DMS 273 (cell line): ENCODE data around the gene PROB1.
A peak's percentile ranks its signal among the peaks of the same experiment; 100 is the strongest.
"Not testable (repeated sequence)": the region's sequence is repeated elsewhere in the genome, so short reads cannot be mapped to it uniquely, and the experiment has no call there.

Source experiments
- DNase-seq: peaks from one replicate; lab custom pipeline; 2025; ENCODE audit not compliant: unreplicated experiment; lab: John Stamatoyannopoulos, UW

The PROB1 gene

DNA sequence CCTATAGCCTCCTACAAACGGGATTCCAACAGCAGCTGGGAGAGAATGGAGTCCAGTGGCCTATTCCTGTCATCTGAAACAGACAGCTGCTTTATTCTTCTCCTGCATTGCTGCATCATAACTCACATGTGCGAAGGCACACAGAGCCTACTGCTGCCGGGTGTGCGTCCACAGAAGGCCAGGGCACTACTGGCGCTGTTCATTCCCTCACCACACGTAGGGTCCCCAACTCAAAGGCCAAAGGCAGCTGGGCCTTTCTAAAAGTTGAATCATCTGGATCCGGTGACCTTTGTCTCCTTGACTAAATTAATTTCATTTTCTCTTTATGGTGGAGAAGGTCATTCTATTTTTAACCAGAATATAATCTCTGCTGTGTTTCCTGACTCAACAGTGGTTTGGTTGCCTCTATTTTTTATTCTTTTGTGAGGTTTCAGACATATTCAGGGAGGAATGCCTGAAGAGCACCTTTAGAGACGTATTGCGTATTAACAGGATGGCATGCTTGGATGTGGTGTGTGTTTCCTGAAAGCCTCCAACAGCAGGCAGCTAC lies 19.8 kb upstream of the PROB1 start:
- peak; percentile 38 for DNase-seq

DNA sequence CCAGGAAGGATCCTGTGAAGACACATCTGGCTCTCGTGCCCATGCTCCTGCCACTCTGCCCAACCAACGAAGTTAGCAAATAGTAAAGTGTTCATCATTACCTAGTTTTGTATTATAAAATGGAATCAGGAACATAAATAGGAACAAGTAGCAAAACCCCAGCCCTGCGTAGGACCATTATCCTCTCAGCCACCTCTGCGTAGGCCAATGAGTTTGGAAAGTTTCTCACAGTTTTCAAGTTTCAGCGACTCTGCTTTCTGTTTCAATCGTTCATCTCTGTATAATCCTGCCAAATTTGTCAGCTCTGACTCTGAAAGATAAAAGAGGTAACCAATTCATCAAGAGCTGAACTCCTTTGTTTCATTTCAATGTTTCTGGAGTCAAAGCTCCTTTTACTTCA lies 19.1 kb upstream of the PROB1 start:
- no peak for DNase-seq

DNA sequence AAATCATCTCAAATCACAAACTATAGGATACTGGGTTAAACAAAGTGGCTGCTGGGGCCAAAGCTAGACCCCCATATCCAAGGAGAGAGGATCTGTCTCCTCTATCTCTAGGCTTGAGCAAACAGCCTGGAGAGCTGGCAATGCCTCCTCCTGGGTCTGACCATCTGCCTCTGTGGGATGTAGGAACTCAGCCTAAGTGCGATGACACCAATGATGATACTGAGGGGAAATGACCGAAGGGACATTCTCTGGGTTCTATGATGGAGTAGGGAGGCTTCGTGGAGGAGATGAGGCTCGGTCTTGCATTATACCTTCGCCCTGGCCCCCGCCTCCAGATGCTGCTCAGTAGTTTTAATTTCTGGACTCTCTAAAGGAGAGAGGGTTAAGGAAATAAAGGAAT lies 18.2 kb upstream of the PROB1 start:
- peak; percentile 36 for DNase-seq

DNA sequence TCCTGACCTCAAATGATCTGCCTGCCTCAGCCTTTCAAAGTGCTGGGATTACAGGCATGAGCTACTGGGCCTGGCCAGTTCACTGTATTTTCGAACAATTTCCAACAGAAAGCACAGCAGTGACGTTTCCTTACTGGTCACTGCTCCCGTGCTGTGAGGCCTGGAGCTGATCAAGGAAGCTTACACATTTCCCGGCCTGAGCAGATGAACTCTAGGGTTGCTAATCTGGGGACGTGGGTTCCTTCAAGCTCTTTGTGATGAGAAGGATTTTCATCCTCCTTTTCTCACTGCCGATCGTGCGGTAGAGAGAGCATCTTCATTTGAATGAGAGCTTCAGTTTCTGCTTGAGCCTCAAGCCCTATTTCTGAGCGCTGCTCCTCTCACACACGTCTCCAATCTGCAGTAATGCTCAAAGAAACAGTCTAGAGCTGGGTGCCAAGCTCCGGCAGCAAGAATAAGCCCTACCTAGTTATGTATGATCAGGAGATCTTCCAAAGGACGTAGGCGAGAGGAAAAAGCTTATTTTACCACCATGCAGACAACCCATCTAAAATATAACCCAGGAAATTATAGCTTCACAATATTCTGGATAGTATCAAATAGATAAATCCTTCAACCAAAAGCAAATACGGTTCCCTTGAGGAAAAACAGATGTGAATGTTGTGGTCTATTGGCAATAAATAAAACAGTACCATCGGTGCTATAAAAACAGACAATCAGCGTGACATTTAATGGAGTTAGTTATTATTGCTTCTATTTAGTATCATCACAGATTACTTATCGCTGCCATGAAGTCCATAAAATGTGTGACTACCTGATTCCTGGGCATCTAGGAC lies 16.3 kb upstream of the PROB1 start:
- DNase-seq = no peak

DNA sequence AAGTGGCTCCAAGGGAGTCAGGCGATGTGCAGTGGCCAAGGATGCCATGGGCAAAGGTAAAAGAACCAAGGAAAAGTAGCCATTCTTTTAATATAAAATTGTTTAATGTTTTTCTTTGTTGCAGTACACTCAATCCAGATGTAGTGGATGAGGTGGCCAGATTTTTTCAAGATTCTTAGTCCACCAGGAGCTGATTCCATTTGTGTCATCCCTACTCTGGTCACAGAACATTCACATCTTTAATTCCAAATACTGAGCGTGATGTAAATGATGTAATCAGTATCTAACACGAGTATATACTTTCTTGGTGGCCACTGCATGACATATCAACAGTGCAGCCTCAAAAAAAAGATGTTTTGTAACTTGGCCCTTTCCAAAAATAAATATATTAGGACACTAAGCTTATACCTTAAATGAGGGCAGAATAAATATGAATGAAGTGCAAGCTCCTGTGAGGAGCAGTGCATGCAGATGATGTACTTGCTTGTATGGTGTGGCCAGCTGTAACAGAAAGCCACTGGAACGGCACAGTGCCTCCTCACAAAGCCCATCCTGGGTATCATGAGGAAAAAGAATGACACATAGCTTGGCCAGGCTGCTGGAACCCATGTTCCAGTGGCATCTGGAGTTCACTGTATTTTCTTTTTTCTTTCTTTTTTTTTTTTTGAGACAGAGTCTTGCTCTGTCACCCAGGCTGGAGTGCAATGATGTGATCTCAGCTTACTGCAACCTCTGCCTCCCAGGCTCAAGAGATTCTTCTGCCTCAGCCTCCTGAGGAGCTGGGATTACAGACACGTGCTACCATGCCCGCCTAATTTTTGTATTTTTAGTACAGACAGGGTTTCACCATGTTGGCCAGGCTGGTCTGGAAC lies 15.5 kb upstream of the PROB1 start:
- DNase-seq = no peak

DNA sequence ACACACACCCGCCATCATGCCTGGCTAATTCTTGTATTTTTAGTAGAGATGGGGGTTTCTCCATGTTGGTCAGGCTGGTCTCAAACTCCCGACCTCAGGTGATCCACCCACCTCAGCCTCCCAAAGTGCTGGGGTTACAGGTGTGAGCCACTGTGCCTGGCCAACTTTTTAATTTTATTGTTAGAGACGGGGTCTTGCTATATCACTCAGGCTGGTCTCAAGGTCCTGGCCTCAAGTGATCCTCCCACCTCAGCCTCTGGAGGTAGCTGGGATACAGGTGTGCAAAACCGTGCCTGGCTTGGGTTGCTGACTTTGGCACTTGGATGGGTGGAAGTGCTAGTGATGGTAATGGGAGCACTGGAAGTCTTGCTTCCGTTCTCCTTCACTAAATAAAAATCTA lies 14.2 kb upstream of the PROB1 start:
- DNase-seq = not testable (repeated sequence)

DNA sequence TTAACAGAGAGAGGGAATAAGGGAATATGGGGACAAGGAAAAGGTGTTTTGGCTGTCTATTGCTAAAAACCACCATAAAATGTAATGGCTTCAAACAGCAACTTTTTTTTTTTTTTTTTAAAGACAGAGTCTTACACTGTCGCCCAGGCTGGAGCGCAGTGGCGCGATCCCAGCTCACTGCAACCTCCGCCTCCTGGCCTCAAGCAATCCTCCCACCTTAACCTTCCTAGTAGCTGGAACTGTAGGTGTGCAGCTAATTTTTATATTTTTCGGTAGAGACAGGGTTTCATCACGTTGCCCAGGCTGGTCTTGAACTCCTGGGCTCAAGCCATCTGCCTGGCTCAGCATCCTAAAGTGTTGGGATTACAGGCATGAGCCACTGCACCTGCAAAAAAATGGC lies 13.3 kb upstream of the PROB1 start:
- DNase-seq = no peak

DNA sequence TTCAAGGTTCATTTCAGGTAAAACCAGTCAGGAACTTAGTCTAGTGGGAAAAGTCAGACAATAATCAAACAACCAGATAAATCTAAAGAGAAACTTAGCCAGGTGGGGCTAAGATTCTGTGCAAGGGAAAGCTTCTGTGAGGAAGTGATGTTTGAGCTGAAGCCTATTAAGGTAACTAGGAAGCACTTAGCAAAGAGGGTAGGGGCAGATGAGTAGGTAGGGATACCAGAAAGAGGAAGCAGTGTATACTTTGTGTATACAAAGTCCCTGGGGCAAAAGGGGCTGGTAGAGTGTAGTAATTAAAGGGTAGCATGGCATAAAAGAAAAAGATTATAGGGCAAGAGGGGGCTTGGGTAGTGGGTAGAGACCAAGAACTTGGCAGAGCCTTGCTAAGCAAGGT lies 12.6 kb upstream of the PROB1 start:
- peak; percentile 31 for DNase-seq

DNA sequence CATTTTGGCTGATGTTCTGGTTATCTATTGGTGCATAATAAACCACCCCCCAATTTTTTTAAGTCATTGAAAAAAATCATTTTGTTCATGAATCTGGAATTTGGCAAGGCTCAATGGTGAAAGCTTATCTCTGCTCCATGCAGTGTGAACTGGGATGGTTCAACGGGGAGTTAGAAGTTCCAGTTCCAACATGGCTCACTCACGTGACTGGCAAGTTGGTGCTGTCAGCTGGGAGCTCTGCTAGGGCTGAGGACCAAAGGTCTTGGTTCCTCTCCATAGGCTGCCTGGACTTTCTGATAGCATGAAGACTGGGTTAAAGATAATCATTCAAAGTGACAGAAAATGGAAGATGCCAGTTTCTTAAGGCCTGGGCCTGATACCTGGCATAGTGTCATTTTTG lies 12.1 kb upstream of the PROB1 start:
- no peak for DNase-seq

DNA sequence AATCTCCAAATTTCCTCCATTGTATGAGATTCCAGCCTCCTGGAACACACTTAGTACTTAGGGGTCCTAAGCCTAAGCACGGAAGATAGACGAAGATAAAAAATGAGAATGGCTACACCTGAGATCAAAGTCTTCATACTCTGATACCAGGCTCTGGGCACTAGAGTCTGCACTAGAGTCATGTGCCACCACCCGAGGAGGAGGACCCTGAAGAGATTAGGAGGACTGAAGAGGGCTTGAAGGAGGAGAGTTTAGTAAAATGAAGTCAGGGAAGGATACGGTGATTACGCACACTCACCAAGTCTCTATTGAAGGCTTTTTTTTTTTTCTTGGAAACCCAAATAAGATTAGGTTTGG lies 9.6 kb upstream of the PROB1 start:
- peak; percentile 54 for DNase-seq

DNA sequence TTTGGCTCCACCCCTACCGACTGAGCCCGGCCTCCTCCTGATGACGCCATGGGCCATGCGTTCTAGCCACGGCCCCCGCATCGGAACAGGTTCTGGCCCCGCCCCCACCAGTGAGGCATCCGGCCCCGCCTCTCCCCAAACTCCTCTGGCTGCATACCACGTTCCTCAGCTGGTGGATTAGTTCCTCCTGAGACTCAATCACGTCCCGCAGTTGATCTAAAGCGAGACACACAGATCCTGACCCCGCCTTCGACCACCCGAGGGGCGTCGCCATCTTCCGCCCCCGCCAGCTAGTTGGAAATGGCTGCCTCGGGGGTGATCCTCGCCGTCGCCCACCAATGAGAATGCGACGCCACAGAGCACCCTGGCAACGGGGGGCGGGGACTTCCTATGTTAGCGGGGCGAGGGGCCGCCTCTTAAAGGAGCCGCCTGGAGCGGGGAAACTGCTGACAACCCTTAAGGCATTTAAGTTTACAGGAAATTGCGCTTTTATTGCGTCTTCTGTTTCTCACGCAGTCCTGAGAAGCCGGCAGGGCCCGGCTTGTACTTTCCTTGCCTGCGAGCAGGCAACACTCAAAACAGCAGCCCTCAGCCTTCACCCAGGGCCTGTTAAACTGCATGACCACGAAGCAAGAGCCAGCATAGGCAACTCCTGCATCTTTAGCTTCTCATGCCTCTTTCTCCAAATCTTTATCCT lies 9.0 kb upstream of the PROB1 start, which contains the start of gene SPATA24:
Gene SPATA24 (minus strand): TSS at position 303 of the 697 bp plus-strand sequence. CDS start 29 bp downstream, at position 274.
- DNase-seq = peak; percentile 99

DNA sequence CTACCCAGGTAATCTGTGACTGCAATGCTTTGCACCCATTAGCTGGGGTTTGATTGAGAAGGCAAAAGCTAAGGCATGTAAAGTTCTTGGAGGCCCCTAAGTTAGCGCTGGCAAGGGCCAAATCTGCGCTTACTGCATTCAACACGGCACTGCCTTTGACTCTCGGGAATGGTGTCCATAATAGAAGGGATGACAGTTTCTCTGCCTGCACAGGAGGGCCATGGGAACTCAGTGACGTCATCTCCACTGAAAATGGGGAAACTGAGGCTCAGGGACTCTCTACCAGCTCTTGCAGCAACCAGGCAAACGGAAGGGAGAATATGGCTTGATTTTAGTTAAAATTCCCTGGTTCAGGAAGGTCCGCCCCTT lies 8.5 kb upstream of the PROB1 start:
- DNase-seq = no peak

DNA sequence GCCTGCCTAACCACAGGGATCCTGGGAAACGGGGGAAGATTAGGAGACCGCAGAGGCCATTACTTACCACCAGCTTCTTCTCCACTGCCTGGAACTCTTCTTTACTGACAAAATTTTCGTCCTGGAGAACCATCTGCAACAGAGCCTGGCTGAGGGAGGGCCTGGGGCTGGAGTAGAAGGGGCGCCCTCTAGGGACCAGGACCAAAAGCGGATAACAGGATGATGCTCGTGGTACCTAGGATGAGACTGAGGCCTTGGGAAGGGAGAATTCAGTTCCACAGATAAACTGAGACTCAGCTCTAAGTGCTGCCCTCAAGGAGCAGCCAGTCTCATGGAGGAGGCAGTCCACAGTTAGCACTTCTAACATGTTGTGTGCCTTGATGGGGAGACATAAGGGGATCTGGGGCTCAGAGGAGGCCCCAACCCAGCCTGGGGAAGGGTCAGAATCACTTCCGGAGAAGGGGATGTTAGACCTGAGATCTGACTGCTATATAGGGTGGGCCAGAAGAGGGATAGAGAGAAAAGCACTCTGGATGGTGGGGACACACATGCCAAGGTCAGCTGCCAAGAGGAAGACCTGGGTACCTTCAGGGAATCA lies 7.8 kb upstream of the PROB1 start:
- DNase-seq = peak; percentile 63

DNA sequence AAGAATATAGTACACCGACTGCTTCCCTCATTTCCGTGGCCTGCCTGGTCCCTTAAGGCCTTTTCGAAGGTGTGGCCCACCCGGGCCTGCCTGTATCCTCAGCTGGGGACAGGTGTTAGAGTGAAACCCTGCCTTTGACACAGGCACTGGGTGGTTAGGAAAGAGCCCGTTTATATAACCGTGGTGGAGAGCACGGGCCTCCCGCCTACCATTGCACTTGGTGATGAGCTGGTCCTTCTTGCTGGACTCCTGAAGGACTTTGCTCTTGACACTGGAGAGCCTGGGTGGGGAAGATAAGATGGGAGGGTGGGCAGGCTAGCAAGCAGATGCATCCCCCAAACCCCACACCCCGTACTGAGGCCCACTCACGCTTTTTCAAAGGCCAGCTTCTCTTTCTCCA lies 6.6 kb upstream of the PROB1 start:
- no peak for DNase-seq

DNA sequence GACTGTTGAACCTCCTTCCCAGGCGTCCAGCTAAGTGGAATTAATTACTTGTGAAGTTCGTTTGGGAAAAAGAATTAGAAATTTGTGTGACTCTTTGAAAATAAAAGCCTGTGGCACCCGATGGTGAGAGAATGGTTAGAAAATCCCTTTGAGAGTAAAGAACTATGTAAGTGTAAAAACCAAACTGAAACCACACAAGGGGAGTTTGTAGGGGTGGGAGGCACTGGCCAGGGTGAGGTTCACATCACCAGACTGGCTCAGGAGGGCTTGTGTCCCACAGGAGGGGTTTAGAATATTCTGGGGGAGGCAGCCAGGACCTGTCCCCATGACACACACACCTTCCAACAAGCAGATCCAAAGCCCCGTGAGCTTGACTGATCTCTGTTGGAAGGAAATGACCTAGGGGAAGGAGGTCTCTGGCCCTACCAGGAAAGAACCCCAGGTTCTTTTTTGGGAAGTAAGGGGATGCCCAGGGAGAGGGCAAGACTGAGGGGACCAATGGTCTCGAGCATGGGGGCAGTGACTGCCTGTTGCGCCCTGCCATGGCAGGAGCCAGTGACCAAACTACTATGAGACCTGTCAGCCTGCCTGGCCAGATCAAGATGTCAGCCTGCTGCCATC lies 4.7 kb upstream of the PROB1 start:
- DNase-seq = no peak

DNA sequence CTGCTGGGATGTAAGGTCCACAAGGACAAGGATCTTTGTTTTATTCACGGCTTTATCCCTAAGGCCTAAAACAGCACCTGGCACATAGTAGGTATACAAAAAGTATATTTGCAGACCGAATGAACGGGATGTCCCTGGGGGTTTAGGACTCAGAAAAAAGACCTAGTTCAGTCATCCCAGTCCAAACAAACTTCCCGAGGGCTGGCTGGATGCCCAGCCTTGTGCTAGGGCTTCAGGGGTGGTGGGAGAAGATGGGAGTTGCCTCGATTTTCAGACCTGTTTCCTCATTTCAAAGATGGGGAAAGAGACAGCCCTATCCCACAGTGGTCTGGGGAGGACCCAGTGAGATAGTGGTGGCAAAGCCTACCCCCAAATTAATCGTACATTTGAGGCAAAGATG lies 3.0 kb upstream of the PROB1 start:
- DNase-seq = peak; percentile 28

DNA sequence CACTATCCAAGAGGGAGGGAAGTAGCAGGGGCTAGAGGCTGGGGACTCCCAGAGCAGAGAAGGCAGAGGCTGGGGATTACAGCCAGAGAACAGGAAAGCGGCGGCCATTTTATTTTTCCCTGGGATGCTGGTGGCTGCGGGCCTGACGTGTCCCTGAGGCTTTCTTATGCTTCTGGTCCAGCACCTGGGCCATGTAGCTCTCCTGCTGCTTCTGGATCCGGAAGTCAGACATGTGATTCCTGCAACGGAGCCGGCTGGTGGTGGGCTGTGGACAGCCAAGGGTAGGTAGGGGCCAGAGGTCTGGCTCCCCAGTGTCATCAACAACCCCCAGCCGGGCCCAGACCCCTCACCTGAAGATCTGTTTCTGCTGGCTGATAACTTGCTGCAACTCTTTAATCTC lies 1.8 kb upstream of the PROB1 start:
- DNase-seq = no peak

DNA sequence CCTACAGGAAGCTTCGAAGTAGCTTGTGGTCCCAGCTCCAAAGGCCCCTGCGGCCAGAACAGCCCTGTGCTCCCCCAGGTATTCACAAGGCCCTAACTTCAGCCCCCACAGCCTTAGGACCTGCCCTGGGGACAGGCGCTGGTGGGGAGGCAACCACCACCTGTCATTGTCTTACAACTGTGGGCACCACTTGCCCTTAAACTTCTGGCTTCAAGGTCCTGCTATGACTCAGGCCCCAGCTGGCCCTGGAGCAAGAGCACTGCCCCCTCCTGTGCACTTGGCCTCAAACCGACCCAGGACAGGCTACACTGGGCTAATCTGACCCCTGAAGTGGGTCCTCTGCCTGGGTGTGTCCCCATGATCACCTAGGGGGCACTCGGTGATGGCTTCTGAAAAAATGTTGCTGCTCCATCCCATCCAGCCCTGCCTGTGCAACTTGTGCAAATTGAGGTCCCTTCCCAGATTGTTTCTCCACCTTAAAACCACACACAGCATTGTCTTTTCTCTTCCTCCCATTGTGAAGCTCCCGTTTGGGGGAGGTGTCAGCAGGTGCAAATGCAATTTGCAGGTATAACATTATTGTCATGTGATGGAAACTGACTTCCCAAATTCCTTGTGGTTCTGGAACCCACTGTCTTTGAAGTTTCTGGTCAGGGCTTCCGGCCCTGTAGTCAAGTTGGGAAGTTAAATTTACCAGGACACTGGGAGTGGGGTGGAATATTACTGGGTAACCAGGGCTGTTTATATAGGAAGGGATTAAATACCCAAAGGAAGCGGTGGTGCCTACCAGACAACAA lies 1.1 kb upstream of the PROB1 start:
- DNase-seq = no peak

DNA sequence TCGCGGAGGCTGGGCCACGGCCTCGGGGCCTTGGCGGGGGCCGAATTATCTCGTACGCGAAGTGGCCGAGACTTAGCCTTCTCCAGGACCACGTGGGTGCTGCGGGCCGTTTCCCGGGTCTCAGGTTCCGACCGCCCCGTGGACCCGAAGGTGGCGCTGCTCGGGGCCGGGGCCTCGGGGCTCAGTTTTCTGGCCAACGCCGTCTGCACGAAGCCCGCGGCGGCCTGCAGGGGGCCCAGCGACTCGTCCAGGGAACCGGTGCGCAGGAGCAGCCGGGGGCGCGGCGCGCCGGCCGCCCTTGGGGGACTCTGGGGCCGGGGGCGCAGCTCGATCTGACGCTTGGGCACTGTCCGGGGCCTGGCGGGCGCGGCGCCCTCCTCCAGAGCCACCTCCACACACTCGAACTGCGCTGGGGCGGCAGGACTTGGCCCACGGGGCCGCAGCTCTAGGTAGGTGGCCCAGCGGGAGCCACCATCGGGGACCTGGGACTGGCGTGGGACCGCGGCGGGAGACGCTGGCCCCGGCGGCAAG lies 716 bp downstream of the PROB1 start:
- DNase-seq = peak; percentile 85
